H1 (cell line): ENCODE results near the gene UBE2Q2. TPM values are rescaled to one million over a fixed set of nuclear protein-coding genes. Genes with fewer than 3 reads are reported as not detected.

Experiments used
- CTCF ChIA-PET: fragments of 300-600 bp; sonication (Branson Sonifier 250); formaldehyde crosslinking; loops from one replicate; lab custom pipeline; 2021; ENCODE audit not compliant: partially characterized antibody; lab: Charles Lee
- POLR2A ChIA-PET: fragments of 300-600 bp; sonication (Branson Sonifier 250); formaldehyde crosslinking; loops from one replicate; lab custom pipeline; 2021; ENCODE audit warnings: inconsistent platforms; ENCODE audit not compliant: partially characterized antibody; lab: Charles Lee
- DNase-seq, 2 experiments: peaks; one replicate each; pipeline versions ENCODE4 v3.0.0 to v3.0.0-alpha.2; 2010 to 2022; ENCODE audit warnings: low spot score in 2 of 2, low read depth in 1 of 2, mixed read lengths in 1 of 2
- FAIRE-seq: peaks from 2 replicates; lab custom pipeline; 2011; peaks lifted over from hg19 to GRCh38; lab: Jason Lieb, UNC
- H2AFZ ChIP-seq: 2 replicates; pipeline ENCODE4 v1.8.1; 2012; ENCODE audit warnings: low read length, inconsistent platforms
- H2AK5ac ChIP-seq: 2 replicates; pipeline ENCODE4 v1.6.1; 2013; ENCODE audit warnings: low read depth, low read length
- H2BK120ac ChIP-seq: replicated peaks from 2 replicates; pipeline ENCODE3; 2013; ENCODE audit warnings: low read depth, low read length, inconsistent platforms
- H2BK12ac ChIP-seq: 2 replicates; pipeline ENCODE4 v1.6.1; 2013; ENCODE audit warnings: low read depth, low read length
- H2BK15ac ChIP-seq: 2 replicates; pipeline ENCODE4 v1.6.1; 2013; ENCODE audit warnings: low read length
- H2BK20ac ChIP-seq: 2 replicates; pipeline ENCODE4 v1.6.1; 2013; ENCODE audit warnings: low read length
- H2BK5ac ChIP-seq: 2 replicates; pipeline ENCODE4 v1.6.1; 2013; ENCODE audit warnings: low read depth, low read length
- H3K14ac ChIP-seq: 2 replicates; pipeline ENCODE4 v1.6.1; 2013; ENCODE audit warnings: inconsistent platforms; ENCODE audit not compliant: insufficient read length
- H3K18ac ChIP-seq: 2 replicates; pipeline ENCODE4 v1.6.1; 2013; ENCODE audit warnings: low read length; ENCODE audit errors: extremely low read depth
- H3K23ac ChIP-seq: 2 replicates; pipeline ENCODE4 v1.6.1; 2013; ENCODE audit warnings: inconsistent platforms; ENCODE audit not compliant: insufficient read length
- H3K23me2 ChIP-seq: 2 replicates; pipeline ENCODE4 v1.6.1; 2013; ENCODE audit warnings: low read depth, low read length
- H3K27ac ChIP-seq: 2 replicates; pipeline ENCODE4 v1.6.1; 2011; ENCODE audit warnings: low read depth, low read length, inconsistent platforms
- H3K27me3 ChIP-seq, 4 experiments: replicated peaks in 1 of 4; 1 replicate in 1 of 4; 2 replicates in 3 of 4; pipeline versions ENCODE4 v1.6.1 to v1.8.1; 2011 to 2013; ENCODE audit warnings: low read length in 3 of 4, mild to moderate bottlenecking in 3 of 4, inconsistent platforms in 2 of 4, mixed read lengths in 2 of 4, moderate library complexity in 1 of 4; ENCODE audit not compliant: control insufficient read depth in 3 of 4, insufficient read depth in 3 of 4; ENCODE audit errors: extremely low read depth in 1 of 4
- H3K36me3 ChIP-seq, 4 experiments: 2 replicates each; pipeline versions ENCODE4 v1.6.1 to v1.8.1; 2011 to 2013; ENCODE audit warnings: mild to moderate bottlenecking in 4 of 4, low read length in 3 of 4, moderate library complexity in 2 of 4, control low read depth in 1 of 4, inconsistent platforms in 1 of 4; ENCODE audit not compliant: insufficient read depth in 4 of 4, control insufficient read depth in 2 of 4
- H3K4ac ChIP-seq: replicated peaks from 2 replicates; pipeline ENCODE3; 2013; ENCODE audit warnings: low read length, low read depth, mixed read lengths, inconsistent platforms; ENCODE audit not compliant: insufficient read length
- H3K4me1 ChIP-seq, 4 experiments: replicated peaks in 1 of 4; 1 replicate in 1 of 4; 2 replicates in 3 of 4; pipeline versions ENCODE4 v1.6.1 to v1.8.1; 2011 to 2013; ENCODE audit warnings: low read length in 3 of 4, inconsistent platforms in 2 of 4, mixed read lengths in 1 of 4; ENCODE audit not compliant: insufficient read depth in 4 of 4, control insufficient read depth in 3 of 4
- H3K4me2 ChIP-seq, 2 experiments: 2 replicates each; pipeline versions ENCODE4 v1.6.1 to v1.8.1; 2011 to 2013; ENCODE audit warnings: low read depth in 2 of 2, low read length in 2 of 2, control low read depth in 1 of 2, inconsistent platforms in 1 of 2, mild to moderate bottlenecking in 1 of 2; ENCODE audit not compliant: insufficient read depth in 1 of 2
- H3K4me3 ChIP-seq, 4 experiments: fragments of 200-600, 300-600 bp in 1 of 4; sonication (generic), shearing (Covaris generic), sonication (Bioruptor Twin) in 1 of 4; 2 replicates each; pipeline versions ENCODE4 v1.5.1 to v1.8.1; 2011 to 2016; ENCODE audit warnings: low read length in 4 of 4, low read depth in 3 of 4, control low read depth in 2 of 4, inconsistent platforms in 2 of 4, mild to moderate bottlenecking in 2 of 4, mixed read lengths in 1 of 4, moderate library complexity in 1 of 4; ENCODE audit not compliant: insufficient read depth in 2 of 4; ENCODE audit errors: extremely low read depth in 1 of 4
- H3K56ac ChIP-seq: replicated peaks from 2 replicates; pipeline ENCODE3; 2013; ENCODE audit warnings: low read depth, mild to moderate bottlenecking, mixed read lengths, low read length, inconsistent platforms; ENCODE audit not compliant: insufficient read length
- H3K79me1 ChIP-seq: 2 replicates; pipeline ENCODE4 v1.6.1; 2013; ENCODE audit warnings: low read depth, low read length, control low read depth
- H3K79me2 ChIP-seq, 2 experiments: 2 replicates each; pipeline versions ENCODE4 v1.6.1 to v1.8.1; 2012 to 2013; ENCODE audit warnings: low read length in 2 of 2, mild to moderate bottlenecking in 2 of 2, inconsistent platforms in 1 of 2; ENCODE audit not compliant: insufficient read depth in 2 of 2, control insufficient read depth in 1 of 2
- H3K9ac ChIP-seq, 4 experiments: replicated peaks in 1 of 4; 1 replicate in 1 of 4; 2 replicates in 3 of 4; pipeline versions ENCODE4 v1.6.1 to v1.8.1; 2011 to 2013; ENCODE audit warnings: low read depth in 3 of 4, low read length in 3 of 4, control low read depth in 2 of 4, mild to moderate bottlenecking in 2 of 4, moderate library complexity in 2 of 4, inconsistent platforms in 1 of 4; ENCODE audit errors: extremely low read depth in 1 of 4
- H3K9me3 ChIP-seq, 2 experiments: 2 replicates each; pipeline versions ENCODE4 v1.6.1 to v1.8.1; 2012 to 2013; ENCODE audit warnings: mild to moderate bottlenecking in 2 of 2, moderate library complexity in 2 of 2, control low read depth in 1 of 2, inconsistent platforms in 1 of 2, low read depth in 1 of 2, low read length in 1 of 2, mixed read lengths in 1 of 2; ENCODE audit not compliant: insufficient read depth in 2 of 2
- H4K20me1 ChIP-seq, 2 experiments: replicated peaks in 1 of 2; 2 replicates each; pipeline versions ENCODE3 to v1.8.1; 2011 to 2013; ENCODE audit warnings: inconsistent platforms in 2 of 2, low read length in 2 of 2, mild to moderate bottlenecking in 1 of 2; ENCODE audit not compliant: insufficient read depth in 2 of 2, control insufficient read depth in 1 of 2
- H4K5ac ChIP-seq: 2 replicates; pipeline ENCODE4 v1.6.1; 2013; ENCODE audit warnings: low read length, low read depth, mixed read lengths, inconsistent platforms; ENCODE audit not compliant: insufficient read length
- H4K8ac ChIP-seq: 2 replicates; pipeline ENCODE4 v1.8.0; 2013; ENCODE audit warnings: mild to moderate bottlenecking, moderate library complexity, low read length, inconsistent platforms; ENCODE audit not compliant: insufficient read depth; ENCODE audit errors: extremely low read depth
- H4K91ac ChIP-seq: replicated peaks from 2 replicates; pipeline ENCODE3; 2013; ENCODE audit warnings: low read length, mixed read lengths, inconsistent platforms; ENCODE audit not compliant: insufficient read length
- E2F6 ChIP-seq: IDR thresholded peaks from 2 replicates; pipeline ENCODE4 v1.6.1; 2012; ENCODE audit warnings: inconsistent platforms
- EZH2 ChIP-seq: fragments of 200-600 bp; sonication (generic); IDR thresholded peaks from 2 replicates; pipeline ENCODE4 v1.7.1; 2012; ENCODE audit warnings: low read depth, mild to moderate bottlenecking, moderate library complexity, low read length, inconsistent platforms; ENCODE audit not compliant: severe bottlenecking
- FOSL1 ChIP-seq: IDR thresholded peaks from 2 replicates; pipeline ENCODE4 v1.6.1; 2011; ENCODE audit warnings: mild to moderate bottlenecking, low read depth, low read length, moderate library complexity; ENCODE audit not compliant: insufficient read depth
- GTF2F1 ChIP-seq: IDR thresholded peaks from 2 replicates; pipeline ENCODE4 v1.6.1; 2012; ENCODE audit warnings: low read depth, low read length, improper control_type of control experiment, borderline replicate concordance
- POU5F1 ChIP-seq: IDR thresholded peaks from 2 replicates; pipeline ENCODE4 v1.6.1; 2011; ENCODE audit warnings: low read depth, mild to moderate bottlenecking, low read length, moderate library complexity
- RAD21 ChIP-seq, 2 experiments: IDR thresholded peaks in 1 of 2; conservative IDR thresholded peaks in 1 of 2; 2 replicates each; pipeline ENCODE4 v1.6.1; 2011; ENCODE audit warnings: low read depth in 2 of 2, low read length in 2 of 2, improper control_type of control experiment in 1 of 2, inconsistent platforms in 1 of 2, mild to moderate bottlenecking in 1 of 2, moderate library complexity in 1 of 2
- SAP30 ChIP-seq: fragments of 300-600 bp; sonication (generic); IDR thresholded peaks from 2 replicates; pipeline ENCODE4 v1.7.1; 2012; ENCODE audit warnings: low read length, moderate library complexity, mild to moderate bottlenecking, inconsistent platforms; ENCODE audit not compliant: insufficient read depth, insufficient replicate concordance
- SP2 ChIP-seq: IDR thresholded peaks from 2 replicates; pipeline ENCODE4 v1.6.1; 2012; ENCODE audit warnings: mild to moderate bottlenecking, low read length, inconsistent platforms
- USF2 ChIP-seq: IDR thresholded peaks from 2 replicates; pipeline ENCODE4 v1.6.1; 2011; ENCODE audit warnings: low read length, improper control_type of control experiment
- YY1 ChIP-seq: IDR thresholded peaks from 2 replicates; pipeline ENCODE4 v1.6.1; 2011; ENCODE audit warnings: low read depth, mild to moderate bottlenecking, low read length
- WGBS, 2 experiments: shearing (Covaris generic) in 1 of 2; methylation state at CpG; one replicate each; pipeline versions ENCODE4 v1.1.6 to v1.1.7; 2013 to 2015; ENCODE audit warnings: low lambda C conversion rate in 2 of 2, mixed read lengths in 2 of 2, inconsistent platforms in 1 of 2, low coverage in 1 of 2, missing lambda C conversion rate in 1 of 2; ENCODE audit not compliant: insufficient replicate concordance in 2 of 2, insufficient coverage in 1 of 2, insufficient read length in 1 of 2; ENCODE audit errors: extremely low coverage in 1 of 2, missing lambda C conversion rate in 1 of 2; 5-methylcytosine and 5-hydroxymethylcytosine counted together
- polyA plus RNA-seq, 7 experiments: library from polyadenylated mRNA; depleted of rRNA in 3 of 7; stranded (reverse) in 5 of 7; unstranded in 2 of 7; fragments of >200 nt in 5 of 7; fragments of 200-250 nt in 2 of 7; gene quantifications; 1 replicate in 5 of 7; 2 replicates in 1 of 7; 4 replicates in 1 of 7; pipeline versions ENCODE4 v1.2.1 to v1.2.3, GENCODE V29; 2011 to 2013; ENCODE audit warnings: missing spikeins in 2 of 7, mixed read lengths in 2 of 7
- total RNA-seq: library from RNA; stranded (reverse); fragmentation: NEBNext Ultra II Directional; extraction: Animal tissue kit (Norgen Biotek cat#: 25700); gene quantifications from 2 replicates; pipeline ENCODE4 v1.2.1, GENCODE V29; 2021
- TF ChIP-seq, protein P1 (sequence below): IDR thresholded peaks from 2 replicates; pipeline ENCODE4 v1.6.1; 2012; ENCODE audit warnings: inconsistent platforms

UBE2Q2 gene
- total and polyA plus RNA-seq, 2 of the 8 experiments (the other 6 are each of a cell fraction or from before 2014, with no cell fraction given): 10.1 to 22.7 TPM

DNA sequence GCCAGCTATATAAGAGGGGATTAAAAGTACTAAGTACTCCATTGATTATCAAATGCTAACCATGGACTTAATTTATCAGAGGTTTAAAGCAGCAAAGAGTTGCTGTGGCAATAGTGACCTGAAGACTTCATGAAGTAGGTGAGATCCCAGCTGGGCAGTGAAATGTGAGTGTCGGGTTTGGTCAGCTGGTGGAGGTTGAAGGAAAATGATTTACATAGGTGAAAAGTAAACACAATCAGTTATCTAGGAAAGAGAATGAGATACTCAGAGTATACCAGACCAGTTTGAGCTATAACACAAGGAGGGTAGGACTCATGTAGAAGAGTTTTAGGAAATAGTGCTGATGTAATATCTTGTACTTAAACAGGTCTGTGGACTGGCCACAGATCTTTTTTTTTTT is 43.9 kb downstream of the UBE2Q2 start:
- Histone ChIP-seq H3K4me3 (no peak overlapping the region), H3K9me3 (no peaks in the 10 kb centered on the region), H3K4me2 (no peak overlapping the region), H3K18ac (no peak overlapping the region), H2AK5ac (no peak overlapping the region), H3K4ac (no peak overlapping the region), H3K4me1 (no peaks in the 10 kb centered on the region), H2BK5ac (no peak overlapping the region), H2BK15ac (no peak overlapping the region), H3K23ac (no peak overlapping the region), H2AFZ (no peak overlapping the region), H2BK20ac (no peak overlapping the region), H2BK120ac (no peak overlapping the region), H3K79me1 (no peaks in the 10 kb centered on the region; the same call in 1 of the 2 replicates), H2BK12ac (no peak overlapping the region), H3K23me2 (no peaks in the 10 kb centered on the region; the same call in 1 of the 2 replicates), H4K8ac (no peak overlapping the region), H4K5ac (no peak overlapping the region), H3K14ac (no peak overlapping the region), H3K79me2 (no peaks in the 10 kb centered on the region), H4K20me1 (no peaks in the 10 kb centered on the region), H3K56ac (no peak overlapping the region), H3K36me3 (peaks cover 0 to 23% (median 7%) of the 10 kb centered on the region in 4 experiments; a peak in 3 of 8 replicates), H3K27ac (no peak overlapping the region), H4K91ac (no peak overlapping the region), H3K9ac (no peak overlapping the region), H3K27me3 (no peaks in the 10 kb centered on the region)
- TF ChIP-seq GTF2F1 (no peak), YY1 (no peak), FOSL1 (no peak), RAD21 (IDR thresholded peaks at IDR 0.05 in 1 of 2, conservative IDR thresholded peaks at IDR 0.05 in 1 of 2; ENCODE audit: low read depth in 2 of 2, low read length in 2 of 2) (no peak), E2F6 (no peak), SP2 (no peak), SAP30 (no peak), USF2 (no peak), POU5F1 (no peak), EZH2 (no peak)
- TF ChIP-seq, protein P1, sequence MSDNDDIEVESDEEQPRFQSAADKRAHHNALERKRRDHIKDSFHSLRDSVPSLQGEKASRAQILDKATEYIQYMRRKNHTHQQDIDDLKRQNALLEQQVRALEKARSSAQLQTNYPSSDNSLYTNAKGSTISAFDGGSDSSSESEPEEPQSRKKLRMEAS: no peak
- WGBS, 2 experiments: 100% methylated on average over 1 of the region's 1 CpG; no CpG with 5 or more reads in 1 of the 2 experiments
- ChIA-PET CTCF (interaction anchor here (1.1 to 3.8 kb wide), 8 partner anchors 11 to 101 kb away, joined by 3 to 11 read pairs (median 4); no protein-coding TSS in a partner anchor), POLR2A (interaction anchor here (1.1 to 3.5 kb wide), 2 partner anchors 14 to 16 kb away, joined by 3 to 10 read pairs; partner anchors contain the start of gene FBXO22)
- DNase-seq (no peak), FAIRE-seq (no peak)
